ENCODE results near the gene MPV17L.
"Not testable (repeated sequence)": the region's sequence is repeated elsewhere in the genome, so short reads cannot be mapped to it uniquely, and the experiment has no call there.

Gene MPV17L

DNA sequence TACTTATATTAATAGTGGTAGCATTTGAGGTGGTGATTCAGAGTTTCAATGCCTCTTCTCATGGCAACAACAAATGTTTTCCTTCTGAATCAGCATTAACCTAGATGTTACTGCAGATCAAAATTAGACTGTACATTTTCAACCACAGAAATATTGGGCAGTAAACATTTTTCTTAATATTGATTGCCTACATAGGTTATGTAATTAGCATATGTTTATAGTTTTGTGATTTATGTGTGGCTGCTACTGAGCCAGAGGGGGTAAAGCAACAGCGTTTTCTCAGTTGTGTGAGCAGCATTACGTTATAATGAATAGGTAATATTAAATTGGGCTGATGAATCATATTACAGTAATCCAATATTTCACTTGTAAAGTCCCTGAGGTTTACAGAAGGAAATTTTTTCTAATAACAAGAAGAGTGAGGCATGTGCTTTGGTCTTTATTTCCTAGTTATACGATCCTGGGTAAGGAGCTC lies 20.0 kb downstream of the MPV17L start:
- no peak overlapping the region for H3K9ac ChIP-seq (ENCODE audit: insufficient read length)
- no peak overlapping the region for H3K27ac ChIP-seq

DNA sequence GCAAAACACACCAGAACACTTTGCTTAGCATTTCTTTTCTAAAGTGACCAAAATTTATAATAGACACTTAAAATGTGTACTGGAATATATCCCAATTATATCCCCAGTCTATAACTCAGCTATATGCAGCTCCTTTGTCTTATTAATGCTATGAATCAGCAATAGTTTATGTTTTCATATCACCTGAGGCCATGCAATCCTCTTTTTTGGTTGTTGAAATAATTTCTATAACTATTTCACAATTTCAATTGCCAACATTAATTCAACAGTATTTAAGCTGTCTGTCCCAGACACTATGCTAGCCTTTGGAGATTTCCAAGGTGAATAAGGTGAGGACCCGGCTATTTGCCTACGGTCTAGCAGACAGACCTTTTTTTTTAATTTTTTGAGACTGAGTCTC lies 21.6 kb downstream of the MPV17L start:
- Histone ChIP-seq H3K27ac (no peak overlapping the region), H3K9me3 (ENCODE audit: low read depth, low read length) (no peaks in the 10 kb centered on the region), H3K9ac (ENCODE audit: insufficient read length) (no peak overlapping the region), H3K4me3 (no peak overlapping the region), H3K36me3 (ENCODE audit: insufficient read depth, low read length) (no peaks in the 10 kb centered on the region)
- no peak for DNase-seq (ENCODE audit: low read depth, low spot score)
- TF ChIP-seq FOXP2 (optimal IDR thresholded peaks at IDR 0.05; ENCODE audit: control extremely low read depth, extremely low read length, insufficient read depth) (no peak), POLR2AphosphoS5 (IDR thresholded peaks at IDR 0.05; ENCODE audit: borderline replicate concordance, low read depth, low read length) (no peak), EZH2 (IDR thresholded peaks at IDR 0.05) (no peak)

More for the DNA sequence above, 20.0 kb downstream of the MPV17L start:
- no peaks in the 10 kb centered on the region for H3K9me3 ChIP-seq (ENCODE audit: low read depth, low read length)
- TF ChIP-seq POLR2AphosphoS5 (IDR thresholded peaks at IDR 0.05; ENCODE audit: borderline replicate concordance, low read depth, low read length), result no peak
- no peak for TF ChIP-seq EZH2 (IDR thresholded peaks at IDR 0.05)
- no peak for TF ChIP-seq FOXP2 (optimal IDR thresholded peaks at IDR 0.05; ENCODE audit: control extremely low read depth, extremely low read length, insufficient read depth)
- no peak for DNase-seq (ENCODE audit: low read depth, low spot score)
- H3K4me3 ChIP-seq, result no peak overlapping the region
- no peaks in the 10 kb centered on the region for H3K36me3 ChIP-seq (ENCODE audit: insufficient read depth, low read length)

DNA sequence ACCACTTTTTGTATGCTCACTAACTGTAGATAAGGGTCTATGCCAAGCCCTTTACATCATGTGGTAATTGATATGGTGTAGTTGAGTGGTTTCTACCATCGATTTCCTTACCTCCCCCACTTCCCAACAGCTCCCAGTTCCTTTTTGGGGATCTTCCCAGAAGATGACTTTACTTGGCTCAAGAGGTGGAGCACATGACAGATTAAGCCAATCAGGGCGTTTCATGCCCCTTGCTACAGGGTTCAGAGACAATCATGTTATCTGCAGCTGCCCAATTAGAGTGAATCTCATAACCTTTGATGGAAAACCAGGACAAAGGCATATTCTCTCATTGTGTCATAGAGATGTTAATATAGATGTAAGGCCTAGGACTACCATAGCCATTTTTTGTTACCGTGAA lies 22.7 kb downstream of the MPV17L start:
- TF ChIP-seq EZH2 (IDR thresholded peaks at IDR 0.05), result no peak
- no peak for TF ChIP-seq FOXP2 (optimal IDR thresholded peaks at IDR 0.05; ENCODE audit: control extremely low read depth, extremely low read length, insufficient read depth)
- no peak for TF ChIP-seq POLR2AphosphoS5 (IDR thresholded peaks at IDR 0.05; ENCODE audit: borderline replicate concordance, low read depth, low read length)

DNA sequence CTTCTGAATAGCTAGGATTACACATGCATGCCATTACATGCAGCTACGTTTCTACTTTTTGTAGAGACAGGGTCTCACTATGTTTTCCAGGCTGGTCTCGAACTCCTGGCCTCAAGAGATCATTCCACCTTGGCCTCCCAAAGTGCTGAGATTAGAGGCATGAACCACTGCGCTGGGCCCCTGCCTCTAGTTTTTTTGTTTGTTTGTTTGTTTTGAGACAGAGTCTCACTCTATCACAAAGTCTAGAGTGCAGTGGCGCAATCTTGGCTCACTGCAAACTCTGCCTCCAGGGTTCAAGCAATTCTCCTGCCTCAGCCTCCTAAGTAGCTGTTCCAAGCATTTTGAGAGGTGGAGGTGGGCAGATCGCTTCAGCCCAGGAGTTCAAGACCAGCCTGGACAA lies 26.1 kb downstream of the MPV17L start:
- H3K27ac ChIP-seq; DNase-seq (ENCODE audit: low read depth, low spot score); H3K36me3 ChIP-seq (ENCODE audit: insufficient read depth, low read length); H3K4me3 ChIP-seq; H3K9me3 ChIP-seq (ENCODE audit: low read depth, low read length); H3K9ac ChIP-seq (ENCODE audit: insufficient read length): not testable (repeated sequence)

More for the DNA sequence above, 22.7 kb downstream of the MPV17L start:
- DNase-seq (ENCODE audit: low read depth, low spot score), result no peak
- Histone ChIP-seq H3K9me3 (ENCODE audit: low read depth, low read length) (no peaks in the 10 kb centered on the region), H3K4me3 (no peak overlapping the region), H3K27ac (no peak overlapping the region), H3K9ac (ENCODE audit: insufficient read length) (no peak overlapping the region), H3K36me3 (ENCODE audit: insufficient read depth, low read length) (no peaks in the 10 kb centered on the region)

DNA sequence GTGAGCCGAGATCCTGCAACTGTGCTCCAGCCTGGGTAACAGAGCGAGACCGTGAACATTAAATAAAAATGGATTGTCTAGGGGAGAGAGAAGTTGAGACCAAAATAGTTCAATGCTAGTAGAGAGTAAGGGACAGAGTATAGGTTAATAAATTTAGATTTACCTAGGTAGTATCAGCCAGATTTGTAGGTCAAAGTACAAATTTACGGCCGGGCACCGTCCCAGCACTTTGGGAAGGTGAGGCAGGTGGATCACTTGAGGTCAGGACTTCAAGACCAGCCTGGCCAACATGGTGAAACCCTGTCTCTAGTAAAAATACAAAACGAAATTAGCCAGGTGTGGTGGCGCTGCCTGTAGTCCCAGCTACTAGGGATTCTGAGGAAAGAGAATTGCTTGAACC lies 26.7 kb downstream of the MPV17L start:
- TF ChIP-seq POLR2AphosphoS5 (IDR thresholded peaks at IDR 0.05; ENCODE audit: borderline replicate concordance, low read depth, low read length) (no peak), FOXP2 (optimal IDR thresholded peaks at IDR 0.05; ENCODE audit: control extremely low read depth, extremely low read length, insufficient read depth) (no peak), EZH2 (IDR thresholded peaks at IDR 0.05) (no peak)
- no peak overlapping the region for H3K9ac ChIP-seq (ENCODE audit: insufficient read length)
- no peaks in the 10 kb centered on the region for H3K9me3 ChIP-seq (ENCODE audit: low read depth, low read length)
- DNase-seq (ENCODE audit: low read depth, low spot score), result no peak
- H3K4me3 ChIP-seq, result no peak overlapping the region
- no peaks in the 10 kb centered on the region for H3K36me3 ChIP-seq (ENCODE audit: insufficient read depth, low read length)
- no peak overlapping the region for H3K27ac ChIP-seq

DNA sequence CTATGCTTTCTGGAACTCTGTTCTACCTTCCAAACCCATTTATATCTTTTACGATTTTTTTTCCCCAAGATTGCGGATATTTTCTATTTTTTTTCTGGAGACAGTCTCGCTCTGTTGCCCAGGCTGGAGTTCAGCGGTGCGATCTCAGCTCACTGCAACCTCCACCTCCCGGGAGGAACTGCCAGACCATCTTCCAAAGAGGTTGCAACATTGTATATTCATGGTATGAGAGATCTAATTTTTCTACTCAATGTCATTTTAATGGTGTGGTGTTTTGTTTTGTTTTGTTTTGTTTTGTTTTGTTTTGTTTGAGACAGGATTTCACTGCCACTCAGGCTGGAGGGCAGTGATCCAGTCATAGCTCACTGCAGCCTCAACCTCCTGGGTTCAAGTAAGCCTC lies 30.3 kb downstream of the MPV17L start:
- no peak overlapping the region for H3K4me3 ChIP-seq
- no peak overlapping the region for H3K27ac ChIP-seq
- no peaks in the 10 kb centered on the region for H3K9me3 ChIP-seq (ENCODE audit: low read depth, low read length)
- no peaks in the 10 kb centered on the region for H3K36me3 ChIP-seq (ENCODE audit: insufficient read depth, low read length)
- DNase-seq (ENCODE audit: low read depth, low spot score), result no peak
- H3K9ac ChIP-seq (ENCODE audit: insufficient read length), result no peak overlapping the region
- TF ChIP-seq POLR2AphosphoS5 (IDR thresholded peaks at IDR 0.05; ENCODE audit: borderline replicate concordance, low read depth, low read length) (no peak), EZH2 (IDR thresholded peaks at IDR 0.05) (no peak), FOXP2 (optimal IDR thresholded peaks at IDR 0.05; ENCODE audit: control extremely low read depth, extremely low read length, insufficient read depth) (no peak)

DNA sequence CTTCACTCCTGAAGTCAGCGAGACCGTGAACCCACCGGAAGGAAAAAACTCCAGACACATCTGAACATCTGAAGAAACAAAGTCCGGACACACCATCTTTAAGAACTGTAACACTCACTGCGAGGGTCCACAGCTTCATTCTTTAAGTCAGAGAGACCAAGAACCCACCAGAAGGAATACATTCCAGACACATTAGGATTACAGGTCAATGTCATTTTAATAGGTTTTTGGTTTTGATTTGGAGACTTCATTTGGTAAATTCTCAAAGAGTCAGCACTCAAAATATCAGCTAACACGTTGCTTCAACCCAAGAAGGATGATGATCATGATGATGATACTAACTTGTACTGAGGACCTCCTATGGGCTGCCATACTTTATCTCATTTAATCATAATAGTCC lies 31.2 kb downstream of the MPV17L start:
- no peak for DNase-seq (ENCODE audit: low read depth, low spot score)
- H3K36me3 ChIP-seq (ENCODE audit: insufficient read depth, low read length), result no peaks in the 10 kb centered on the region
- TF ChIP-seq POLR2AphosphoS5 (IDR thresholded peaks at IDR 0.05; ENCODE audit: borderline replicate concordance, low read depth, low read length), result no peak
- TF ChIP-seq FOXP2 (optimal IDR thresholded peaks at IDR 0.05; ENCODE audit: control extremely low read depth, extremely low read length, insufficient read depth), result no peak
- no peak overlapping the region for H3K27ac ChIP-seq
- no peak overlapping the region for H3K4me3 ChIP-seq
- no peaks in the 10 kb centered on the region for H3K9me3 ChIP-seq (ENCODE audit: low read depth, low read length)
- H3K9ac ChIP-seq (ENCODE audit: insufficient read length), result no peak overlapping the region

DNA sequence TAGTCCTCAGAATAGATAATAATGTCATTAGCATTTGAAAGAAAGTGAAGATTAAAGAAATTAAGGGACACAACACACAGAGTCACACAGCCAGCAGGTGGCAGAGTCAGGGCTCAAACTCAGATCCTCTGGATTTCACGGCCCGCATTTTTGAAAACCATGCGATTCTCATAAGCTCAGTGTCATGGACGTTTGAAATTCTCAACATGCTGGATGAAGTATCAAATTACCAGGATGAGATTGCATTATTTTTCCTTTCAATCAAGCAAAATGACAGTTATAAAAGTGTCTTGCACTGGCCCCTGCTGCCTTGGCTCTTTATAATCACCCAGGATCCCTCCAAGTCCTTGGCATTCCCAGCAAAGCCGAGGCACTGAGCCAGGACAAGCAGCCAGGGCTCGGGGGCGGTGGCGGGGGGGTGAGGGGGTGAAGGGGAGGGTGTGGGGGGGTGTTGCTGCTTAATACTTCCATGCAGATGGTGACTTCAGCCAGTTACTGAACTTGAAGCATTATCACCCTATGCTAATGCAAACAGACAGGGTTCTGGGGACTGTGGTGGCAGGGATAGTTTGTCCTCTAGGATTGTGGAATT lies 32.2 kb downstream of the MPV17L start:
- no peak for TF ChIP-seq FOXP2 (optimal IDR thresholded peaks at IDR 0.05; ENCODE audit: control extremely low read depth, extremely low read length, insufficient read depth)
- TF ChIP-seq POLR2AphosphoS5 (IDR thresholded peaks at IDR 0.05; ENCODE audit: borderline replicate concordance, low read depth, low read length), result no peak
- TF ChIP-seq EZH2 (IDR thresholded peaks at IDR 0.05), result no peak
- H3K4me3 ChIP-seq, result no peak overlapping the region
- H3K9ac ChIP-seq (ENCODE audit: insufficient read length), result no peak overlapping the region
- no peaks in the 10 kb centered on the region for H3K9me3 ChIP-seq (ENCODE audit: low read depth, low read length)
- no peak for DNase-seq (ENCODE audit: low read depth, low spot score)
- no peak overlapping the region for H3K27ac ChIP-seq
- no peaks in the 10 kb centered on the region for H3K36me3 ChIP-seq (ENCODE audit: insufficient read depth, low read length)

DNA sequence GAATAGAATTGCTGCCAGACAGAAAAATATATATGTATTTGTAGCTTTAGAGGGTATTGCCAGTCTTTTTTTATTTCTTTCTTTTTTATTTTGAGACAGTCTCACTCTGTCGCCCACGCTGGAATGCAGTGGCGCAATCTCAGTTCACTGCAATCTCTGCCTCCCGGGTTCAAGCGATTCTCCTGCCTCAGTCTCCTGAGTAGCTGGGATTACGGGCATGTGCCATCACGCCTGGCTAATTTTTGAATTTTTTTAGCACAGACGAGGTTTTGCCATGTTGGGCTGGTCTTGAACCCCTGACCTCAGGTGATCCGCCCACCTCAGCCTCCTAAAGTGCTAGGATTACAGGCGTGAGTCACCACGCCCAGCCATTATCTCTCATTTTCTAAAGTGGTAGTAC lies 35.3 kb downstream of the MPV17L start:
- not testable (repeated sequence) for DNase-seq (ENCODE audit: low read depth, low spot score); H3K36me3 ChIP-seq (ENCODE audit: insufficient read depth, low read length); H3K4me3 ChIP-seq; H3K27ac ChIP-seq; H3K9me3 ChIP-seq (ENCODE audit: low read depth, low read length); H3K9ac ChIP-seq (ENCODE audit: insufficient read length)

Data from SK-N-MC (cell line).